ENCODE measurements around the gene NDUFAF8.

- TF ChIP-seq CTCF (IDR thresholded peaks at IDR 0.05) (no peak), POLR2A (IDR thresholded peaks at IDR 0.05) (no peak)
These were observed 46.1 kb upstream of the NDUFAF8 start for GRCh38 chr17:81193051-81193410.

Measured in uterus (tissue), 2 donors.